Suppressor macrophage (primary cell): Measurements from ENCODE around the gene CAMKK1.
"Not testable (repeated sequence)": the region's sequence is repeated elsewhere in the genome, so short reads cannot be mapped to it uniquely, and the experiment has no call there.

Experiments used
- DNase-seq, 4 experiments: peaks; one replicate each; pipeline ENCODE4 v3.0.0-alpha.2; 2020 to 2022

CAMKK1 gene

DNA sequence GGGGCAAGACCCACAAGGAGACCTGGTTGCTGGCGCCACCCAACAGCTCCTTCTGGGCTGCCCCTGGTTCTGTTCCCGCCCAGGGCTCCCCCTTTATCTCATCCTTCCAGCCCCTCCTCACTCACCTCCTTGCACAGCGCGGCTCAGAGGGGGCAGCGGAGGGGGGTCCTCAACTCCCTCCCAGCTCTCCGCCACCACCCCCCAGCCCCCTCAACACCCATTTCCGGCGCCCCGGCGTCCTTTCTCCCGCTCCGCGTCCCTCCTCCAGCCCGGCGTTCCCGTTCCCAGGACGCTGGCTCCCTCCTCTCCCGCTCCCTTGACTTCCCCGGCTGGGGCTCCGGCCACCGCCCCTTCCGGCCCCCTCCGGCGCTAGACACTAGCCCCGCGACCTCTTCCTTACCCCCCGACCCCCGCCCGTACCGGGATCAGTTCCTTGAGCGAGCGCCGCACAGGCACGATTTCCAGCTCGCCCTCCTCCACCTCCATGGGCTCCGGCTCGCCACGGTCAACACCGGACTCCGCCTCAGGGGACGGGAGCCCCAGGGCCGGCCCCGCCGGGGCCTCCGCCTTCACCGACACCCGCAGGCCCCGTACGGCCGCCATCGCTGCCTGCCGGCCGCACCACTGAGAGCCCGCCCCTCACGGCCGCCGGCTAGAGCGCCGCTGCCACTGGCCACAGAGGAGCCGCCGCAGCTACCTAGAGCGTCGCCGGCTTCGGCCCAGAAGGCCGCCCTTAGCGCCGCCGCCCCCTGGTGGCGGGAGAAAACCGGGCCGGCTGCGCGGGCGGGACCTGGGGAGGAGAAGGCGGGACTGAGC lies 47.0 kb downstream of the CAMKK1 start, which contains the start of gene NCBP3:
Gene NCBP3 (minus strand): TSS at position 626 of the 816 bp plus-strand sequence. CDS start 23 bp downstream, at position 603.
- peak; percentile 95 to 98 (median 98) for DNase-seq

DNA sequence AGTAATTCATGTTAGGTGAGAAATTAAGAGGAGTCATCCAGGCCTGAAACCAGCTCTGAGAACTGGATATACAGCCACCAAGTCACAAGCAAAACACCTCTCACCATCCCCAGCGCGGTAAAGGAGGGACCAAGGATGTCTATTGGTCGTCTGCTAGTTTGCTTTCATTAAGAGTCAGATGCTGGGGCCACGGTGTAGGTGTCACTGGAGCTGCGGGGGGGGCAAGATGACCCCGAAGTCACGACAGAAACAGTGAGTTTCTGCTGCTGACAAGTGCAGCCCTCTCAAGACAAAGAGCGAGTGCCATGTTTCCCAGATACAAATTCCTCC lies 47.6 kb downstream of the CAMKK1 start:
- DNase-seq = no peak

DNA sequence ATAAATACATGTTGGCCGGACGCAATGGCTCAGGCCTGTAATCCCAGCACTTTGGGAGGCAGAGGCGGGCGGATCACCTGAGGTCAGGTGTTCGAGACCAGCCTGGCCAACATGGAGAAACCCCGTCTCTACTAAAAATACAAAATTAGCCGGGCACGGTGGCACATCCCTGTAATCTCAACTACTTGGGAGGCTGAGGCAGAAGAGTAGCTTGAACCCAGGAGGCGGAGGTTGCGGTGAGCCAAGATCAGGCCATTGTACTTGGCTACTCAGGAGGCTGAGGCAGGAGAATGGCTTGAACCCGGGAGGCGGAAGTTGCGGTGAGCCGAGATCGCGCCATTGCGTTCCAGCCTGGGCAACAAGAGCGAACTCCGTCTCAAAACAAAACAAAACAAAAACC lies 48.3 kb downstream of the CAMKK1 start:
- DNase-seq = not testable (repeated sequence)

DNA sequence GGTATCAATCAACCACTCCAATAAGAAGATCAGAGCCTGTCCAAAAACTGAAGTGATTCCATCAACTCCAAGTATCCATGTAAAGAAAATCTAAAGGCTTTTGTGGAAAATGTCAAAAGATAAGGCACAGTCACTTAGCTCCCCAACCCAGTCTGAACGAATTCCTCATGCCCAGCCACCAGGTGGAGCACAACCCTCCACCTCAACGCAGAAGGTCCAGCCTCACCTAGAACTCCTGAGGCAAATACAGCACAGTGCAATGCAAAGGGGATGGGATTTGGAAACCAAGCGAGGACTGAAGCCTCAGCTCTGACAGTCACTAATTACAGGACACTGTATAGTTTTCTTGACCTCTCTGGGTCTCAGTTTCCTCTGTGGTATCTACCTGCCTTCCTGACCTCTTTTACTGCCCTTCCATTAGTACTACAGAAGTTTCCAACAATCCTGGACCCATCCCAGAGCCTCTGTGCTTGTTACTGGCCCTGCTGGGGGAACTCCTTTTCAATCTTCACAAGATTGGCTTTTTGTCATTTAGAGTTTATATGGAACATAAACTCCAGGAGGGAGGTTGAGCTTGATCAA lies 48.8 kb downstream of the CAMKK1 start:
- peak; percentile 19 to 53 (median 40) for DNase-seq

DNA sequence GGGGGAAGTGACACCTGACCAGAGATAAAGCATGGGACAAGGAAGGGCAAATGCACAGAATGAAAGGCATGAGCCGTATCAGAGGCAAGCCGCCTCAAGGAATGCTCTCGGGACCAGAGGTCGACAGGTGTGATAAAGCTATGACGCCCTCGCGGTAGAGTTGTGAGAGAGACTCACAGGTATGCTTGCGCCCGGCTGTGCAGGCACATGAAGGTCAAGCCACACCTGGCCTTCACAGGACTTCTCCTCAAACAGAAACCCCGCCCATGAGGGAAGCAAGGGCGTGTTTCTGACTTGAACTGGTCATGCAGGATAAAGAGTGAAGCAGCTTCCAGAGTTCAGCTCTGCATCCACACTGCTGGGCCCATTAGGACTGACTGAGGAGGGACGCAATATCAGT lies 54.6 kb downstream of the CAMKK1 start:
- no peak for DNase-seq

DNA sequence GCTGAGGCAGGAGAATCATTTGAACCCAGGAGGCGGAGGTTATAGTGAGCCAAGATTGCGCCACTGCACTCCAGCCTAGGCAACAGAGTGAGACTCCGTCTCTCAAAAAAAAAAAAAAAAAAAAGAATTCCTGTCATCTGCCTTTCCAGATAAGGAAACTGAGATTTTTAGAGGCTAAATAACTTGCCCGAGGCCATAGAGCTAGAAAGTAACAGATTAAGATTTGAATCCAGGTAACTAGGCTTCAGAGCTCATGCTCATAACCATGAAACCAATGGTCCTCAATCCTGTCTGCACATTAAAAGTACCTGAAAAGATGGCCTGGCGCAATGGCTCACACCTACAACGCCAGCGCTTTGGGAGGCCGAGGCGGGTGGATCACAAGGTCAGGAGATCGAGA lies 56.3 kb downstream of the CAMKK1 start:
- DNase-seq = no peak

DNA sequence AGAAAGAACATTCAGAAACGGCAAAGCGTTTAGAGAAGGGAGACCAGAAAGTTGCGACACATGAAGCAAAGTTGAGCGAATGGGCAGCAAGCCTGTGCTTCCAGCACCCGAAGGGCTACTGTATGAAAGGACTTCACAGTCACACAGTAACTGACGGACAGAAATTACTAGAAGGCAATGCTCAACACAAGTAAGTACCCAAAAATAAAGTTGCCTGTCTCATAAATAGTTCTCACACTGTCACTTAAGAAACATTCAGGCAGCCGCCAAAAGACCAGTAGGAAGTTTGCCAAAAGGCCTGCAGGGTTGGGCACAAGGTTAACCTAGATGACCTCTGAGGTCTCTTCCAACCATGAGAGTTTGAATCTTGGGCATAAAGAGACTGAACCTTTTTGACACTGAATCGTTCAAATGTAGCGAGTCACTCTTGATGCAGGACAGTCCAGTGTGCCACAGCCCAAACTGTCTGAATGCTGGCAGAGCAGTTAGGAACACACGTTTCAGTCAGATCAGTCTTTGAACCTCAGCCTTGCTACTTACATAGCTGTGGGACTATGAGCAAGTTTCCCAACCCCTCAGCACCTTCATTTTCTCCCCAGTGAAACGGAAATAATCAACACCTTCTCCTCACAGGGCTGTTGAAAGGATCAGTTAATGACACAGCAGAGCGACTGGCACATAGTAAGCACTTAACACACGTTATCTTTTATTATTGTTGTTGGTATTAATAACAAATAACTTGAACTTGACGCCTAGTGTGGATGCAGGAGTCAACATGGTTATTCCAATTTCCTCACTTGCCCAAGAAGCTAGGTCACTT lies 57.2 kb downstream of the CAMKK1 start:
- DNase-seq = peak; percentile 16 to 53 (median 40)

DNA sequence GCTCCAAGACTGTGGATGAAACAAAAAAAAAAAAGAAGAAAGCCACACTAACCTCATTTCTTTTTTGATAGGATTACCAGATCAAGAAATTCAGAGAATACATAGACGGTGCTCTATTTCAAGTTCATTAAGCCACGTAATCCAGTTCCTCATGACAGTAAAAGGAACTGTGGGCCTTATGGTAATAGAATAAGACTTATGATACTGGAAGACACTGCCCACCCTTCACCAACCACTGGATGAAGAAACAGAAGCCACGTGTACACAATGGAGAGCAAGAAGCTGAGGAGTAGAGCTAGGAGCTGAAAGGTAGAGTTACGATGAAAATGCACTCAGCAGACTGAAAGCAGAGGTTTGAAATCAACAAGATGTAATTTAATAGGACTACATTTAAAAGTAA lies 58.0 kb downstream of the CAMKK1 start:
- DNase-seq = peak; percentile 66 to 87 (median 78)

DNA sequence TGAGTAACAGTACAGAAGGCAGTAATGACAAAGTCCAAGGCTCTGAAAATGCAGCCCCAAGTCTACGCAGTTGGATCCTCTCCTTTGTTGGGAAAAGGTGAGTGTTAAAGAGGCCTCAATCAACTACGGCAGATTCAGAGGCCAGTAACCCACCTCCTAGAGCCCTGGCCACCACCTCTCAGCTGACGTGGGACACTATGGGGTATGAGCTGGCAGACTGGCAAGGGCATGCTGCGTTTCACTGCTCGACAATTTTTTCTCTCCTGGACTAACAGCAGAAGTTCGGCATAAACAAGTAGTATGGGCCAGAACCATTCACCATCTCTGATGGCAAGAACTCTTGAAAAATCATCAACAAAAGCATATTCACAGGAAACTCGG lies 64.0 kb downstream of the CAMKK1 start:
- no peak for DNase-seq

DNA sequence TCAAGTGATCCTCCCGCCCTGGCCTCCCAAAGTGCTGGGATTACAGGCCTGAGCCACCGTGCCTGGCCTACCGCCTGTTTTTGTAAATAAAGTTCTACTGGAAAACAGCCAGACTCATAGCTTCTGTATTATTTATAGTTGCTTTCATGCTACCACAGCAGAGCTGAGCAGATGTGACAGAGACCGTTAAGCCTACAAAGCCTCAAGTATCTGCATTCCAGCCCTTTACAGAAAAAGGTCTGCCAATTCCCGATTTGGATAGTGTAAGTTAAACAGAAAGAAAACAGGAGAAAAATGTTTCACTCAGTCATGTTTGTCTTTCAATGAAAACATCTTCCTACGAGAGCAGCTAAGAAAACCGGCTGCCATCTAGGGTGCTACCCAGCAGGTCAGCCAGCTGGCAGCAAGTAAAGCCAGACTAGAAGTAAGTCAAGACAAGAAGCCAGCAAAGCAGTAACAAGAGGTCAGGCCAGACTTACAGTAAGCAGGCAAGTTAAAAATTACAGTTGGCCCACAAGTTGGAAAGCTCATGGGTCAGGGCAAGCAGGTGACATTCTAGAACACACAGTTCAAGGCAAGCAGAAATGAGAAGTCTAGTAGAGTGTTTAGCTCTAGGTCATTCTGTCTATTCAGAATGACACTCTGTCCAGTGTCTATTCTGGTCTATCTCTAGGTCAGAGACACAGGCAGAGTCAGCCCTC lies 64.6 kb downstream of the CAMKK1 start:
- no peak for DNase-seq

DNA sequence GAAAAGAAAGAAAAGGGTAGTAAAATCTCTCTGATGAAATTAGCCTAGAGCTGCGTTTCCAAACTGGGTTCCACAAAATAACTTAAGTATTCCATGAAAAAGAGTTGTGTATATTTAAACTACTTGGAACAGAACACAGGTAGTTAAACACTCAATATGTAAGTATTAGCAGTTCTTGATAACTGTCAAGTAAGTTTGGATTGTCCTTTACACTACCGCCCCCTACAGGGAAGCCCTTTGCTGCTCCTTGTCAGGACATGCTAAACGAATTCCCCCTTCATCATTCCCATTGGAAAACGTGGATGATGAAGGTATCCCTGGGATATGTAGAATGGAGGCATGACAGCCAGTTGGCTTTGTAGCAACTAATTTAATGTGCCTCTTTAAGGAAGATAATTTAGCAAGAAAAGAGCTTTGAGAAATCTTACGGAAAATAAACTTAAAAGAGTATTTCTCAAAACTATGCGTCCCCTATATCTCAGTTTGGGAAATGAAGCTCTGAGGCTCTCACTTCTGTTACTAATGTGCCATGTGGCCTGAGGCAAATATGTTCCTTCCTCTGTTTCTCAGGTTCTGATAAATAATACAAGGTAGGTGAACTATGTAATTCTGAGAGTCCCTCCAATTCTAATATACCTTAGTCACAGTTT lies 65.6 kb downstream of the CAMKK1 start:
- peak; percentile 79 to 91 (median 86) for DNase-seq

DNA sequence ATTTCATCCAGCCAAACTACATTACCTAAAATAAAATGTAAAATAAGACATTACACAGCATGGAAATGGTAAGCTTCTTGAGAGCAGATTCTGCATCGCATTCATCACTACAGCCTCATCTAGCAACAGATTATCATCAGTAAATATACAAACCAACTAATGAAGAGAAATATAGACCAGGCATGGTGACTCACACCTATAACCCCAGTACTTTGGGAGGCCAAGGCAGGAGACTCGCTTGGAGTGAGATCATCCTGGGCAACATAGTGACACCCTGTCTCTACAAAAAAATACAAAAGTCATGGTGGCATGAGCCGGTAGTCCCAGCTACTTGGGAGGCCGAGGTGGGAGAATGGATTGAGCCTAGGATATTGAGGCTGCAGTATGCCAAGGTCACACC lies 66.7 kb downstream of the CAMKK1 start:
- no peak for DNase-seq

DNA sequence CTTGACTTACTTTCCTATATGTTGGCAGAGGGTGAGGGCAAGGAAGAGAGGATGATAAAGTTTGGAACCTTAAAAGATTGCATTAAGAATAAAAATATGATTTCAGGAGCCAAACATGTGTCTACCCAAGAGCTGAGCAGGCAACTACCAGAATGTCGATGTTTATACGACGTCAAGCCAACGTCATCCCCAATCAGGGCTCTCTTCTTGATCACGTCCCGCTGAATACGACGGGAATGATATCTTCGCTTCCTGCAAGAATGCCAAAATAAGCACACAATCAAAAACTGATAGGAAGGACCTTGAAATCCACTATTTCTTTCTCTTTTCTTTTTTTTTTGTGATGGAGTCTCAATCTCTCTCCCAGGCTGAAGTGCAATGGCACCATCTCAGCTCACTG lies 71.8 kb downstream of the CAMKK1 start:
- no peak for DNase-seq

DNA sequence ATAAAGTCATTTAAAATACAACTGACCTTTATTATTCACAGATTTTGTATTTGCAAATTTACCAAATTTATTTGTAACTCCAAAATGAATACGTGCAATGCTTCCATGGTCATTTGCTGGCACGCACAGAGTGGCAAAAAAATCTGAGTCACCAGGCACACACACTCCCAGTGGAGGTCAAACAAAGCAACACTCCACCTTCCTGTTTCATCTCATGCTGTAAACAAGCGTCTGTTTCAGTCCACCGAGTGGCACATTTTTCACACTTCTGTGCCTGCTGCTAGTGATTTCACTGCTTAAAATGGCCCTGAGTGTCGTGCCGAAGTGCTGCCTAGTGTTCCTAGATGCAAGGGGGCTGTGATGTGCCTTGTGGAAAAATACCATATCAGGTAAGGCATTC lies 74.1 kb downstream of the CAMKK1 start:
- DNase-seq = peak; percentile 47 to 76 (median 76)

DNA sequence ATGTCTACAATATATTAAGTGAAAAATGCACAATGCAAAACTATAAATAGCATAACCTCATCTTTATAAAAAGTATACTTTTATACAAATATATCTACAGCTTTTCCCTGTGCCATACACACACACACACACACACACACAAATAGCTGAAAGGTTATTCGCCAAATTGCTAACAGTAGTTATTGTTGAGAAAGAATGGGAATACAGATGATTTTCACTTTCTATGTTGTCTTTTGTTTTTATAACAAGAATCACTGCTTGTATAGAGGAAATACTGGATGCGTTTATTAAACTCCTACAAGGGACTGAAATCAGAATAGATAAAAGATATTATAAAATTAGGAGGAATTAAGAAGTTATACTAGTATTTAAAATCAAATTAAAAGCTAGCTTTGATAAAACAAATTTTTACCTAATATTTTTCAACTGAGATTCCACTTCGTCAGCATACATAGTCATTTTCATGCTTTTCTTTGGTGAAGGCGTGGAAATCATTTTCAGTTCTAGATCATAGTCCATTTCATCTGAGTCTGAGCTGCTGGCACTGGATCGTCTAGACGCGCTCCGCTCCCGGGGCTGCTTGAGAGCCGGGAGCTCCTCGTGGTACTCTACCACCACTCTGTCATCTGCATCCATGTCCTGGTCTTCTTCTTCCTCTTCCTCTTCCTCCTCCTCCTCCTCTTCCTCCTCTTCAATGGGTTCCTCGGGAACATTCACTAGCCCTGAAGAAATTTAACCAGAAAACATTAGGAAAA lies 74.8 kb downstream of the CAMKK1 start:
- DNase-seq = no peak

DNA sequence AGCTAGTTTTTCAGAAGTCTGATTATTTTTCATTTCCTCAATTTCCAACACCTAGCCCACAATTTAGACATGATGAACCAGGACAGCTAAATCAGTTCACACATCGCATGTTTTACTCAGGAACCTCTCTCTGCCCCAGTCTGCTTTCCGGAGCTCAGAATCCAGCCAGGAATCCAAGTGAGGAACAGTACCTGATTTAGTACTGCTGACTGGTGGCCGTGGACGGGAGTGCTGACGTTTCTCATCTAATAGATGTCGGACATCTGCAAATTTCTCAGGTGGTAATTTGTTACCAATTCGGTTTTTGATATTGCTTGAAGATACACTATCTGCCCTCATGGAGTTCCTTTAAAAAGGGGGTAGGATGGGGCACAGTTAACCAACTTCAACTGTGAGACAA lies 76.9 kb downstream of the CAMKK1 start:
- no peak for DNase-seq

DNA sequence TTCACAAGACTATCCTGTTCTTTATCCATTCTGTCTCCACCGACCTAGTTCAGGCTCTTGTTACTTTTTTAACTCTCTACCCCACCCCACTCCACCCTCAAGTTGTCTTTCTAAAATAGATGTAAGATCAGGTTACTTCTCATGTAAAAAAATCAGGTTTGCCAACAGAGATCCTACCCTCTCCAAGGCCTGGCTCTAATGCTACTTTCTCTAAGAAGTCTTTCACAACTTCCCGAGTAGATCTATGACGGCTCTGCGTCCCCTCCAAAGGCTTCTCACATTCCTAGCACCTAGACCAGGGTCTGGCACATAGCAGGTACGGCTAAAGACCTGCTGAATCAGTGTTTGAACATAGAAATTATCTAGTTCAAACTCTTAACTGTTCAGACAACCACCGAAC lies 77.7 kb downstream of the CAMKK1 start:
- DNase-seq = no peak

DNA sequence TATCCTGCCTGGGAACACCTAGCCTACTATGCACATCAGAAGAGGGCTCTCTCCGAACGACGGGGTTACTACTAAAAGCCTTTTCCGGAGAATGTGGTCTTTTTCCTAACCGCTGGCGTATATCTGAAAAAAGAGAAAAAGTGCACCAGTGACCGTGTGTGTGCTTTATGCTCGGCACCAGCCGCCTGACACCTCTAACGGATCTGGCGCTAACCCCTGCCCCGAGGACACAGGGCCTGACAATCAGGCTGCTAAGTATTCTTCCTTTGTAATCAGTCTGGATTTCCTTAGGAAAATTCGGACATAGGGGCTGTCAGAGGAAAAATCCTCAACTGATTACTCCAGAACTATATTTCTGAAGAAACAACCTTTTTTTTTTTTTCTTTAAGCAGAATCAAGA lies 78.5 kb downstream of the CAMKK1 start:
- no peak for DNase-seq

DNA sequence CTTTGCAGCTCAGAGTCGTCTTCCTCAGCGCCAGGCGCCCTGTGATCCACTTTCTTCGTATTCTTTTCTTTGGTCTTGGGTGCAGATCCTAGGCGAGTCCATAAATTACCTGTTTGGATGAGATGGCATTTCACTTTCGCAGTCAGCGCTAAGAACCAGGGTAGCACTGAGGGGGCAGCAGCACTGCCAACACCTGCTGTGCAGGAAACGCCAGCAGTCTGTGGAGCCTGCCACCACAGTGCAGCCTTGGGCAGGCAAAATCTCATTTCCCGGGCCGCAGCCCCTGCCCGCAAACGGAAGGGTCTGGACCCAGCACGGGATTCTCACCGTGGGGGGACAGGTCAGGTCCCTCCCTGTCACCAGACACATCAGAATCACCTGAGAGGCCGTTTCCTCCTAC lies 79.7 kb downstream of the CAMKK1 start:
- DNase-seq = no peak

DNA sequence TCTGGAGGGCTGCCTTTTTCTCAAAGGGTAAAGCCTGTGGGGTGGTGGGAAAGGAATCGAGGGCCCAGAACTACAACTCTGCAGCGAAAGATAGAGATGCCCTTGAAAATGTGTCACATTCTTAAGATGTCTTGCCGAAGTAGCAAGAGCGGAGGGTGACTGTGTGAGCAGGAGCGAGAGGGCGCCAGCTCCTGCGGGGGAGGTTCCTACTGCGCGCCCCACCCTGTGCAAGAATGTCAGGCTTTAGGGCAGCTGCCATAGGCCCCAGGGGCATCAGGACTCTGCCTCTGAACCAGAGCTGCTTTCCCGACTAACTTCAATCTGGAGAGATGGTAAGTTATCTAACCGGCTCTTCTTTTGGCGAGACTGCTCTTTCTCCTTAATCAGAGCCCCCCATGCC lies 80.1 kb downstream of the CAMKK1 start:
- no peak for DNase-seq

DNA sequence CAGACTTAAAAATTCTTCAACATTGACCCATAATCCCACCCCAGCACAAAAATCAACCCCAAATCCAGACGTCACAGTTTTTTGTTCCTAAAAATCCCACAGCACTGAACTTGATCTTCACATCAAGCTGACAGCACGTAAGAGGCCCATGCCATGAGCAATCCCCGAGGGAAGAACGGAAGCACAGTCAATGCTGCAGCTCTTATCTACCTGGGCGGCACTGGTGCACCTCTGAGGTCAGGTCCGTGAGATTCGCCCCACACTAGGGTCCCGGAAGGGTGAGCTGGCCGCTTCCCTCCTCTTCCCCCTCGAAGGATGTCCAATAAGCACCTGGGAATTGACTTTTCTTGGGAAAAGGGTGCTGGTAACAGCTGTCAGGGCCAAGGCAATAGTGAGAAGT lies 80.6 kb downstream of the CAMKK1 start:
- no peak for DNase-seq
